Calu3 (cell line): ENCODE measurements around the gene RSPO4. TPM values are rescaled to one million over a fixed set of nuclear protein-coding genes. Genes with fewer than 3 reads are reported as not detected.

Source experiments
- BruUV-seq: library from RNA; stranded (reverse); fragments of 400-500 nt; replicated peaks from 2 replicates; lab custom pipeline; 2021; lab: Mats Ljungman, UMichigan
- CTCF ChIA-PET: fragments of 300-600 bp; sonication (Branson Sonifier 250); formaldehyde crosslinking; loops from one replicate; lab custom pipeline; 2022; ENCODE audit warnings: antibody characterized with exemption; lab: Charles Lee
- DNase-seq: peaks from one replicate; pipeline ENCODE4 v3.0.0; 2022
- H3K27ac Mint-ChIP-seq: one replicate; pipeline ENCODE4 v1.8.0; 2022; ENCODE audit warnings: mixed read lengths; ENCODE audit not compliant: unreplicated experiment
- H3K27me3 Mint-ChIP-seq: one replicate; pipeline ENCODE4 v1.8.0; 2022; ENCODE audit warnings: mixed read lengths; ENCODE audit not compliant: unreplicated experiment
- H3K36me3 Mint-ChIP-seq: one replicate; pipeline ENCODE4 v1.8.0; 2022; ENCODE audit warnings: mild to moderate bottlenecking, moderate library complexity, mixed read lengths; ENCODE audit not compliant: insufficient read depth, unreplicated experiment
- H3K4me1 Mint-ChIP-seq: one replicate; pipeline ENCODE4 v1.8.0; 2022; ENCODE audit warnings: mild to moderate bottlenecking, low read depth, mixed read lengths; ENCODE audit not compliant: unreplicated experiment
- H3K4me3 Mint-ChIP-seq: one replicate; pipeline ENCODE4 v1.8.0; 2022; ENCODE audit warnings: mild to moderate bottlenecking, low read depth, moderate library complexity, mixed read lengths; ENCODE audit not compliant: unreplicated experiment
- H3K9me3 Mint-ChIP-seq: one replicate; pipeline ENCODE4 v1.8.0; 2022; ENCODE audit warnings: low read depth, mixed read lengths; ENCODE audit not compliant: unreplicated experiment
- intact Hi-C: fragments of 100-400 bp; cut with micrococcal nuclease; formaldehyde crosslinking; loops from one replicate; pipeline ENCODE4 v1.10.0; 2022; ENCODE audit not compliant: unreplicated experiment
- total RNA-seq: library from RNA; stranded (reverse); gene quantifications from 2 replicates; pipeline ENCODE4 v1.2.3, GENCODE V29; 2022
- TF ChIP-seq, protein P1 (sequence below): fragments of 200-600 bp; IDR thresholded peaks from one replicate; pipeline ENCODE4 v1.8.0; 2022; ENCODE audit warnings: antibody characterized with exemption; ENCODE audit not compliant: unreplicated experiment

Gene RSPO4
- total RNA-seq, 1 experiment from 2014 or later, result not detected

DNA sequence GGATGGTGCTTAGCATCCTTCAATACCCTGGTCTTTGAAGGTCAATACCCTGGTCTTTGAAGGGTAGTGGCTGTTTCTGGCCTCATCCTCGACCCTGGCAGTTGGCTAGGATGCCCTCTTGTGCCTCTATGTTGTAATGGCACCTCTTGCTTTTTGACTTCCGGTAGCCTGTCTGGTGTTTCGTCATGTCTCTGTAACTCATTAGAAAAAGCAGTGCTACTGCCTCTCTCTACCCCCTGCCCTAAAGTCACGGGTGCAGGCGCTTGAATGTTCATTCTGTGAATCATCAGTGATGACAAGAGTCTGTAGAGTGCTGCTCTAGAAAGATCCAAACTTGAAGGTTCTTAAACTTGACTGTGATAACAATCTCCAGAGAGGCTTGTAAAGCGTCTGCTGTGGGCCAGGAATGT, 28.3 kb downstream of the RSPO4 start:
- H3K4me1 Mint-ChIP-seq, result no peaks in the 10 kb centered on the region
- no peak overlapping the region for H3K27ac Mint-ChIP-seq
- H3K36me3 Mint-ChIP-seq, result peaks cover 5% of the 10 kb centered on the region
- BruUV-seq, result no TSS peak
- peak; percentile 36 for DNase-seq
- H3K4me3 Mint-ChIP-seq, result no peak overlapping the region
- H3K9me3 Mint-ChIP-seq, result no peaks in the 10 kb centered on the region
- TF ChIP-seq, protein P1, sequence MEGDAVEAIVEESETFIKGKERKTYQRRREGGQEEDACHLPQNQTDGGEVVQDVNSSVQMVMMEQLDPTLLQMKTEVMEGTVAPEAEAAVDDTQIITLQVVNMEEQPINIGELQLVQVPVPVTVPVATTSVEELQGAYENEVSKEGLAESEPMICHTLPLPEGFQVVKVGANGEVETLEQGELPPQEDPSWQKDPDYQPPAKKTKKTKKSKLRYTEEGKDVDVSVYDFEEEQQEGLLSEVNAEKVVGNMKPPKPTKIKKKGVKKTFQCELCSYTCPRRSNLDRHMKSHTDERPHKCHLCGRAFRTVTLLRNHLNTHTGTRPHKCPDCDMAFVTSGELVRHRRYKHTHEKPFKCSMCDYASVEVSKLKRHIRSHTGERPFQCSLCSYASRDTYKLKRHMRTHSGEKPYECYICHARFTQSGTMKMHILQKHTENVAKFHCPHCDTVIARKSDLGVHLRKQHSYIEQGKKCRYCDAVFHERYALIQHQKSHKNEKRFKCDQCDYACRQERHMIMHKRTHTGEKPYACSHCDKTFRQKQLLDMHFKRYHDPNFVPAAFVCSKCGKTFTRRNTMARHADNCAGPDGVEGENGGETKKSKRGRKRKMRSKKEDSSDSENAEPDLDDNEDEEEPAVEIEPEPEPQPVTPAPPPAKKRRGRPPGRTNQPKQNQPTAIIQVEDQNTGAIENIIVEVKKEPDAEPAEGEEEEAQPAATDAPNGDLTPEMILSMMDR, result no peak
- peaks cover 42% of the 10 kb centered on the region for H3K27me3 Mint-ChIP-seq
- CTCF ChIA-PET, result no interaction called here
- intact Hi-C loops, result no loop called here

DNA sequence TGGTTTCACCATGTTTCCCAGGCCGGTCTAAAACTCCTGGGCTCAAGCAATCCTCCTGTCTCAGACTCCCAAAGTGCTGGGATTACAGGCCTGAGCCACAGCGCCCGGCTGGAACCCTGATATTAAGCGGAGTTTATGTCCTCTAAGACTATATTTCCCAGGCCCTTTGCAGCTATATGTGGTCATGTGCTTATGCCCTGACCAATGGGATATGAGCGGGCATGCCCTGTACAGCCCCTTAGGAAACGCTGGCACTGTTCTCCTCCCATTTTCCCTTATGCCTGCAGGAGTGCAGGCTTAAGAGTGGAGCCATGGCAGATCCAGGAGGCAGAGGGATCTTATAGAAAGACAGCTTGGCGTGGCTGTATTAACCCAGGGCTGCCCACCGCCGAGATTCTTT, 29.9 kb downstream of the RSPO4 start:
- TF ChIP-seq, protein P1, result no peak
- no peaks in the 10 kb centered on the region for H3K9me3 Mint-ChIP-seq
- intact Hi-C loops, result no loop called here
- H3K36me3 Mint-ChIP-seq, result peaks cover 5% of the 10 kb centered on the region
- DNase-seq, result no peak
- no peaks in the 10 kb centered on the region for H3K4me1 Mint-ChIP-seq
- no peak overlapping the region for H3K27ac Mint-ChIP-seq
- H3K27me3 Mint-ChIP-seq, result peaks cover 33% of the 10 kb centered on the region
- BruUV-seq, result no TSS peak
- H3K4me3 Mint-ChIP-seq, result no peak overlapping the region
- CTCF ChIA-PET, result no interaction called here

DNA sequence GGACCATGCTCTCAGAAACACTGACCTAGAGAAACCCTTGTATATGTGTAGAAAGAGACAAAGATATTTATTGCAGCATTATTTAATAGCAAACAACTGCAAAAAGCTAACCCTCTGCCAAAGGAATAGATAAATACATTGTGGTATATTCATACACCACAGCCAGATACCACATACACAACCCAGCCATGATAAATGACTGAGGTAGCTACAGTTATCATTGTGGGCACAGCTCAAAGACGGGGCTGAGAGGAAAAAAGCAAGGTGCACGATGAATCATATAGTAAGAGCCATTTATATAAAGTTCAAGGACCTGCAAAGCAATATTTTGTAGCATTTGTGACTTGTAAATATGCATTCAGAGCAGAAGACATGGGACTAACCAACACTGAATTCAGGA, 30.8 kb downstream of the RSPO4 start:
- H3K9me3 Mint-ChIP-seq, result no peaks in the 10 kb centered on the region
- H3K4me3 Mint-ChIP-seq, result no peak overlapping the region
- no TSS peak for BruUV-seq
- H3K27ac Mint-ChIP-seq, result no peak overlapping the region
- TF ChIP-seq, protein P1, result no peak
- H3K36me3 Mint-ChIP-seq, result peaks cover 5% of the 10 kb centered on the region
- DNase-seq, result no peak
- intact Hi-C loops, result no loop called here
- CTCF ChIA-PET, result no interaction called here
- H3K27me3 Mint-ChIP-seq, result peaks cover 31% of the 10 kb centered on the region
- no peaks in the 10 kb centered on the region for H3K4me1 Mint-ChIP-seq

GRCh38 chr20:969868-970267, 32.2 kb downstream of the RSPO4 start:
- H3K27ac Mint-ChIP-seq, result no peak overlapping the region
- no peaks in the 10 kb centered on the region for H3K9me3 Mint-ChIP-seq
- intact Hi-C loops, result no loop called here
- BruUV-seq, result no TSS peak
- H3K4me3 Mint-ChIP-seq, result no peak overlapping the region
- CTCF ChIA-PET, result no interaction called here
- H3K4me1 Mint-ChIP-seq, result no peaks in the 10 kb centered on the region
- no peak for DNase-seq
- TF ChIP-seq, protein P1, result no peak
- peaks cover 46% of the 10 kb centered on the region for H3K27me3 Mint-ChIP-seq
- peaks cover 5% of the 10 kb centered on the region for H3K36me3 Mint-ChIP-seq
